Smooth muscle cell (in vitro differentiated cells): Measurements from ENCODE around the gene GTF3C2. TPM values are rescaled to one million over a fixed set of nuclear protein-coding genes. Genes with fewer than 3 reads are reported as not detected.

Experiments used
- DNase-seq: peaks from one replicate; lab custom pipeline; 2025; ENCODE audit not compliant: unreplicated experiment; lab: John Stamatoyannopoulos, UW
- H2AFZ ChIP-seq: fragments of 200-600 bp; sonication (generic); 2 replicates; pipeline ENCODE4 v1.6.0; 2016; ENCODE audit warnings: antibody characterized with exemption, low read depth, mild to moderate bottlenecking
- H3F3A ChIP-seq: fragments of 200-600 bp; sonication (generic); 2 replicates; pipeline ENCODE4 v1.6.0; 2017; ENCODE audit warnings: antibody characterized with exemption, low read depth
- H3K27ac ChIP-seq: fragments of 200-600 bp; sonication (generic); 2 replicates; pipeline ENCODE4 v1.5.1; 2016; ENCODE audit warnings: low read depth, mild to moderate bottlenecking
- H3K27me3 ChIP-seq: fragments of 200-600 bp; sonication (generic); 2 replicates; pipeline ENCODE4 v1.6.1; 2016; ENCODE audit warnings: low read depth, mild to moderate bottlenecking
- H3K36me3 ChIP-seq: fragments of 200-600 bp; sonication (generic); 2 replicates; pipeline ENCODE4 v1.5.1; 2016; ENCODE audit warnings: low read depth
- H3K4me1 ChIP-seq: fragments of 200-600 bp; sonication (generic); 2 replicates; pipeline ENCODE4 v1.5.1; 2016; ENCODE audit warnings: low read depth
- H3K4me2 ChIP-seq: fragments of 200-600 bp; sonication (generic); 2 replicates; pipeline ENCODE4 v1.6.0; 2016; ENCODE audit warnings: mild to moderate bottlenecking
- H3K4me3 ChIP-seq: fragments of 200-600 bp; sonication (generic); 2 replicates; pipeline ENCODE4 v1.5.1; 2016; ENCODE audit warnings: mild to moderate bottlenecking
- H3K79me2 ChIP-seq: fragments of 200-600 bp; sonication (generic); 2 replicates; pipeline ENCODE4 v1.6.0; 2016; ENCODE audit warnings: low read depth, mild to moderate bottlenecking
- H3K9ac ChIP-seq: fragments of 200-600 bp; sonication (generic); 2 replicates; pipeline ENCODE4 v1.6.0; 2016; ENCODE audit warnings: low read depth
- H3K9me3 ChIP-seq: fragments of 200-600 bp; sonication (generic); replicated peaks from 2 replicates; pipeline ENCODE4 v1.5.1; 2016; ENCODE audit warnings: low read depth
- H4K20me1 ChIP-seq: fragments of 200-600 bp; sonication (generic); 2 replicates; pipeline ENCODE4 v1.6.0; 2016; ENCODE audit warnings: low read depth
- CTCF ChIP-seq: fragments of 200-600 bp; sonication (generic); IDR thresholded peaks from 2 replicates; pipeline ENCODE4 v1.5.1; 2017; ENCODE audit warnings: borderline replicate concordance, mild to moderate bottlenecking, antibody characterized with exemption; ENCODE audit not compliant: insufficient read depth, poor library complexity, severe bottlenecking
- WGBS: methylation state at CpG from one replicate; pipeline ENCODE4 v1.1.7; 2016; ENCODE audit warnings: low lambda C conversion rate; 5-methylcytosine and 5-hydroxymethylcytosine counted together
- polyA plus RNA-seq: library from polyadenylated mRNA; unstranded; fragments of >200 nt; fragmentation: Nextera tagmentation; extraction: Ambion mirVana; gene quantifications from 2 replicates; pipeline ENCODE4 v1.2.1, GENCODE V29; 2016
- total RNA-seq: library from RNA; depleted of rRNA; stranded (reverse); fragments of >200 nt; gene quantifications from 2 replicates; pipeline ENCODE4 v1.2.3, GENCODE V29; 2014

Gene GTF3C2
- total and polyA plus RNA-seq, 2 experiments from 2014 or later: 40.3 to 42.3 TPM

- peaks cover 46% of the 10 kb centered on the region for H3K79me2 ChIP-seq
- H3K4me1 ChIP-seq: peaks cover 15% of the 10 kb centered on the region
- peaks cover 5% of the 10 kb centered on the region for H3F3A ChIP-seq
- H3K9me3 ChIP-seq: no peaks in the 10 kb centered on the region
- H3K36me3 ChIP-seq: peaks cover 10% of the 10 kb centered on the region
- peaks cover 12% of the 10 kb centered on the region for H4K20me1 ChIP-seq
- H3K9ac ChIP-seq: peak within 1 kb of the TSS; percentile 92
- H3K27ac ChIP-seq: peak within 1 kb of the TSS; percentile 80
- H3K4me2 ChIP-seq: peak within 1 kb of the TSS; percentile 94
- peak within 1 kb of the TSS; percentile 72 for H3K4me3 ChIP-seq
- peak; percentile 94 for DNase-seq
- no peaks in the 10 kb centered on the region for H3K27me3 ChIP-seq
- WGBS: 1% methylated on average over 83 of the region's 85 CpGs
- peak within 1 kb of the TSS; percentile 82 for H2AFZ ChIP-seq
- TF ChIP-seq CTCF: peak; percentile 58
Measured at GRCh38 chr2:27370026-27370815, 13.7 kb upstream of the GTF3C2 start, which contains the start of the genes EIF2B4 and SNX17. Gene EIF2B4 (minus strand): TSS chr2:27370338. CDS start chr2:27370314, 24 bp downstream. Gene SNX17 (plus strand): TSS chr2:27370616. CDS start chr2:27370744, 128 bp downstream.

GRCh38 chr2:27369471-27370025 is 13.0 kb upstream of the GTF3C2 start:
- Histone ChIP-seq H3K36me3 (peaks cover 10% of the 10 kb centered on the region), H3K27ac (peak overlapping the region; percentile 64)

GRCh38 chr2:27363933-27364332 is 7.4 kb upstream of the GTF3C2 start:
- 98% methylated on average over 2 of the region's 2 CpGs for WGBS
- Histone ChIP-seq H3F3A (peaks cover 17% of the 10 kb centered on the region), H3K9me3 (no peaks in the 10 kb centered on the region), H3K4me2 (no peak overlapping the region), H3K4me1 (peaks cover 4% of the 10 kb centered on the region), H3K36me3 (peaks cover 10% of the 10 kb centered on the region), H3K9ac (no peak overlapping the region), H3K27me3 (no peaks in the 10 kb centered on the region), H2AFZ (no peak overlapping the region), H3K4me3 (no peak overlapping the region), H3K27ac (no peak overlapping the region), H3K79me2 (peaks cover 14% of the 10 kb centered on the region), H4K20me1 (no peaks in the 10 kb centered on the region)
- DNase-seq: no peak
- no peak for TF ChIP-seq CTCF

More at GRCh38 chr2:27369471-27370025, 13.0 kb upstream of the GTF3C2 start:
- TF ChIP-seq CTCF: no peak
- Histone ChIP-seq H3K79me2 (peaks cover 46% of the 10 kb centered on the region), H3K9ac (peak overlapping the region; percentile 82), H3K4me3 (peak overlapping the region; percentile 72), H3K4me2 (peak overlapping the region; percentile 91), H3K4me1 (peaks cover 15% of the 10 kb centered on the region), H4K20me1 (peaks cover 12% of the 10 kb centered on the region), H3K27me3 (no peaks in the 10 kb centered on the region), H3K9me3 (no peaks in the 10 kb centered on the region), H2AFZ (peak overlapping the region; percentile 82), H3F3A (peaks cover 5% of the 10 kb centered on the region)
- DNase-seq: no peak
- 6% methylated on average over 18 of the region's 18 CpGs for WGBS
